ENCODE results near the gene IFNL1. TPM values are rescaled to one million over a fixed set of nuclear protein-coding genes. Genes with fewer than 3 reads are reported as not detected.

IFNL1 gene
- total RNA-seq, 4 donors from 2014 or later, result not detected

DNA sequence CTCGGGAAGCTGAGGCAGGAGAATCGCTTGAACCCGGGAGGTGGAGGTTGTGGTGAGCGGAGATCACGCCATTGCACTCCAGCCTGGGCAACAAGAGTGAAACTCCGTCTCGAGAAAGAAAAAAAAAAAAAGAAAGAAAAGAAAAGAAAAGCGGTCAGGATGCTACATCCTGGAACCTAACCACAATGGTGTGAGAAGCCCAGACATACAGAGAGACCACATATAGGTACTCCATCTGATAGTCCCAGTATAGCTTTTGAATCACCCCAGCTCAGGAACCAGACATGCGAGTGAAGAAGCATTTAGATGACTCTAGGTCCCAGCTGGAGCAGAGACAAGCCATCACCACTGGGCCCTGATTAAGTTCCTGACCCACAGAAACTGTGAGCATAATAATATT lies 3.2 kb downstream of the IFNL1 start:
- intact Hi-C loops (cut with DNase I; ENCODE audit: low total_unique reads), result no loop called here
- Histone ChIP-seq H3K27ac (no peak overlapping the region), H3K9me3 (no peaks in the 10 kb centered on the region), H3K4me1 (no peaks in the 10 kb centered on the region), H3K27me3 (no peaks in the 10 kb centered on the region), H3K4me3 (no peak overlapping the region), H3K36me3 (no peaks in the 10 kb centered on the region)
- TF ChIP-seq, protein P1, sequence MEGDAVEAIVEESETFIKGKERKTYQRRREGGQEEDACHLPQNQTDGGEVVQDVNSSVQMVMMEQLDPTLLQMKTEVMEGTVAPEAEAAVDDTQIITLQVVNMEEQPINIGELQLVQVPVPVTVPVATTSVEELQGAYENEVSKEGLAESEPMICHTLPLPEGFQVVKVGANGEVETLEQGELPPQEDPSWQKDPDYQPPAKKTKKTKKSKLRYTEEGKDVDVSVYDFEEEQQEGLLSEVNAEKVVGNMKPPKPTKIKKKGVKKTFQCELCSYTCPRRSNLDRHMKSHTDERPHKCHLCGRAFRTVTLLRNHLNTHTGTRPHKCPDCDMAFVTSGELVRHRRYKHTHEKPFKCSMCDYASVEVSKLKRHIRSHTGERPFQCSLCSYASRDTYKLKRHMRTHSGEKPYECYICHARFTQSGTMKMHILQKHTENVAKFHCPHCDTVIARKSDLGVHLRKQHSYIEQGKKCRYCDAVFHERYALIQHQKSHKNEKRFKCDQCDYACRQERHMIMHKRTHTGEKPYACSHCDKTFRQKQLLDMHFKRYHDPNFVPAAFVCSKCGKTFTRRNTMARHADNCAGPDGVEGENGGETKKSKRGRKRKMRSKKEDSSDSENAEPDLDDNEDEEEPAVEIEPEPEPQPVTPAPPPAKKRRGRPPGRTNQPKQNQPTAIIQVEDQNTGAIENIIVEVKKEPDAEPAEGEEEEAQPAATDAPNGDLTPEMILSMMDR (IDR thresholded peaks at IDR 0.05), result no peak
- TF ChIP-seq POLR2A (IDR thresholded peaks at IDR 0.05), result no peak
- DNase-seq, result no peak

DNA sequence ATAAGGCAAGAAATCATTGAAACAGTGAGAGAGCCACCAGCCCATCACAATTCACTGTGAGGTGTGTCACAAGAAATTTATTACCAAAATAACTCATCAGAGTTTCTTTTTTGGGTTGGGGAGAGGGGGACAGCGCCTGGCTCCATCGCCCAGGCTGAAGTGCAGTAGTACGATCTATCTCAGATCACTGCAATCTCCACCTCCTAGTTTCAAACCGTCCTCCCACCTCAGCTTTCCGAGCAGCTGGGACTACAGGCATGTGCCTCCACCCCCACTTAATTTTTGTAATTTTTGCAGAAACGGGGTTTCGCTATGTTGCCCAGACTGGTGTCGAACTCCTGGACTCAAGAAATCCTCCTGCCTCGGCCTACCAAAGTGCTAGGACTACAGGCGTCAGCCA lies 3.6 kb downstream of the IFNL1 start:
- no peaks in the 10 kb centered on the region for H3K9me3 ChIP-seq
- intact Hi-C loops (cut with DNase I; ENCODE audit: low total_unique reads), result no loop called here

DNA sequence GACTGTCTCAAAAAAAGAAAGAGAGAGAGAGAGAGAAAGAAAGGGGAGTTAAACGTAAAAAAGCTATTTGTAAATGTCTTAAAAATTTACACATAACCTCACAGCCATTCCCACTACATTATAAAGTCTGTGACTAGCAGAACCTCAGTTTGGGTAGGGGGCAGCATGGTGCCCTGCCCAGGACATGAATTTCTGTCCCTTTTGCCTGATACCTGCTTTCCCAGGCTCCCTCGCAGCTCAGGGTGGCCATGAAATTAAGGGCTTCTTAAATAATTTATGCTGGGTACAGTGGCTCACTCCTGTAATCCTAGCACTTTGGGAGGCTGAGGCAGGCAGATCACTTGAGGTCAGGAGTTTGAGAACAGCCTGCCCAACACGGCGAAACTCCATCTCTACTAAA lies 4.8 kb downstream of the IFNL1 start:
- H3K27me3 ChIP-seq, result no peaks in the 10 kb centered on the region

More for the DNA sequence above, 3.6 kb downstream of the IFNL1 start:
- no peak for DNase-seq
- Histone ChIP-seq H3K36me3 (no peaks in the 10 kb centered on the region), H3K27ac (no peak overlapping the region), H3K4me1 (no peaks in the 10 kb centered on the region), H3K27me3 (no peaks in the 10 kb centered on the region), H3K4me3 (no peak overlapping the region)
- TF ChIP-seq, protein P1 (IDR thresholded peaks at IDR 0.05), result no peak
- TF ChIP-seq POLR2A (IDR thresholded peaks at IDR 0.05), result no peak

DNA sequence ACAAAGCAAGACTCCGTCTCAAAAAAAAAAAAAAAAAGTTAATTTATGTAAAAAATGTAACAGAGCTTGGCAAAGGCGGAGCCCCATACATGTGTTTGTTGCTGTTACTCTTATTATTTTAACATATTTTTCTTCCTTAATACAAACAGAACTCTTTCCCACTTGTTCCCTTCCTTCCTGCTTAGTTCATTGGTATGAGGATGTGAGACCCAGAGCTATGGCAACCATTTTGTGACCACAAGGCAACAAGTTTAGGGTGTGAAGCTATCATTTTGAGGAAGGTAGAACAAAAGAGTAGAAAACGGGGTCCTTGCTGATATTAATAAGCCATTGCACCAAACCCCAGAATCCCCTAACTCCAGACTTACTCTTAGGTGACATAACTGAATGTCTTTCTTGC lies 5.4 kb downstream of the IFNL1 start:
- intact Hi-C loops (cut with DNase I; ENCODE audit: low total_unique reads), result no loop called here
- Histone ChIP-seq H3K27me3 (no peaks in the 10 kb centered on the region), H3K4me1 (no peaks in the 10 kb centered on the region), H3K36me3 (no peaks in the 10 kb centered on the region), H3K9me3 (no peaks in the 10 kb centered on the region), H3K27ac (no peak overlapping the region), H3K4me3 (no peak overlapping the region)
- TF ChIP-seq, protein P1 (IDR thresholded peaks at IDR 0.05), result no peak
- no peak for TF ChIP-seq POLR2A (IDR thresholded peaks at IDR 0.05)
- no peak for DNase-seq

More for the DNA sequence above, 4.8 kb downstream of the IFNL1 start:
- DNase-seq, result no peak
- TF ChIP-seq POLR2A (IDR thresholded peaks at IDR 0.05), result no peak
- TF ChIP-seq, protein P1 (IDR thresholded peaks at IDR 0.05), result no peak
- Histone ChIP-seq H3K36me3 (no peaks in the 10 kb centered on the region), H3K4me1 (no peaks in the 10 kb centered on the region), H3K9me3 (no peaks in the 10 kb centered on the region), H3K4me3 (no peak overlapping the region), H3K27ac (no peak overlapping the region)
- intact Hi-C loops (cut with DNase I; ENCODE audit: low total_unique reads), result no loop called here

DNA sequence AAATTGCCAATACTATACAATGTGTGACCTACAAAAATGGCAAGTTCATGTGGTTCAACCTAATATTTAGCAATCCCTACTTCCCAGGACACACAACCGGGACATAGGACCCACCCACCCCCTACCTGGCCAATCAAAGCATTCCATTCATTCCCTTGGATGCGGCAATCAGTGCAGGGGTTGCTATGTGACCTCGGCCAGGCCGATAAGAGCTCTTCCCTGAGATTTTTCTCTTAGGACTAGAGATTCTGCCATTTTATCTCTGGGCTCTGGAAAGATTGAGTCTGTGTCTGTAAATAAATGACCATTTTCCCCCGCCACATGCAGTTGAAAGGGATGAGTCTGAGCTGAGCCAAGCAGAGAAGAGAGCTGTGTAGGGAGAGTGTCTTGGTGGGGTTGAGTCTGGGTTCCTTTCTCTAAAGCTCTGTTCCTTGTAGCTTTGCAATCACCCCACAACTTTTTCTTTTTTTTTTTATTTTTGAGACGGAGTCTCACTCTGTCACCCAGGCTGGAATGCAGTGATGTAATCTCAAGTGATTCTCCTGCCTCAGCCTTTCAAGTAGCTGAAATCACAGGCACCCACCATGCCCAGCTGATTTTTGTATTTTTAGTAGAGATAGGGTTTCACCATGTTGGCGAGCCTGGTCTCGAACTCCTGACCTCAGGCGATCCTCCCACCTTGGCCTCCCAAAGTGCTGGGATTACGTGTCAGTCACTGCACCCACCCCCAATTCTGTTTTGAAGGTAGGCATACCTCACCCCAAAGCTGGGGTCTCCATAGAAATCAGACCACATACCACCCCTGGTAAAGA lies 7.4 kb downstream of the IFNL1 start:
- H3K36me3 ChIP-seq, result no peaks in the 10 kb centered on the region
- intact Hi-C loops (cut with DNase I; ENCODE audit: low total_unique reads), result no loop called here
- no peak overlapping the region for H3K4me3 ChIP-seq
- no peaks in the 10 kb centered on the region for H3K9me3 ChIP-seq
- TF ChIP-seq POLR2A (IDR thresholded peaks at IDR 0.05), result no peak
- TF ChIP-seq, protein P1 (IDR thresholded peaks at IDR 0.05), result no peak
- H3K4me1 ChIP-seq, result peaks cover 0 to 11% of the 10 kb centered on the region in 2 donors
- no peak for DNase-seq
- no peak overlapping the region for H3K27ac ChIP-seq
- H3K27me3 ChIP-seq, result peaks cover 3 to 5% of the 10 kb centered on the region in 2 donors

Data from uterus (tissue), 4 donors.